Spleen (tissue), 7 donors: ENCODE results near the gene LIPK.
"Not testable (repeated sequence)": the region's sequence is repeated elsewhere in the genome, so short reads cannot be mapped to it uniquely, and the experiment has no call there.

Experiments used
- CTCF ChIP-seq, 11 experiments: fragments of 200-600 bp in 7 of 11; fragments of 450-650 bp in 4 of 11; sonication (generic) in 4 of 11; IDR thresholded peaks in 8 of 11; conservative IDR thresholded peaks in 3 of 11; 1 replicate in 7 of 11; 2 replicates in 4 of 11; pipeline versions ENCODE4 v1.4.0 to v1.8.0; 2016 to 2021; ENCODE audit warnings: antibody characterized with exemption in 11 of 11, inconsistent platforms in 4 of 11, mild to moderate bottlenecking in 1 of 11
- POLR2A ChIP-seq, 3 donors: fragments of 450-650 bp; IDR thresholded peaks; one replicate each; pipeline ENCODE4 v1.5.1; 2017; ENCODE audit warnings: antibody characterized with exemption in 3 of 3, mild to moderate bottlenecking in 1 of 3
- donor health status: DM: no; HTN: no; CAD: no; lungs with moderate emphysema.
- donor health status: DM: no; HTN: no; CAD: no.
- donor health status: DM: no; HTN: no; CAD: no.

GRCh38 chr10:88709361-88709760 is 3.3 kb downstream of the LIPK start:
- TF ChIP-seq CTCF (IDR thresholded peaks at IDR 0.05 in 8 of 11, conservative IDR thresholded peaks at IDR 0.05 in 3 of 11); POLR2A (IDR thresholded peaks at IDR 0.05): not testable (repeated sequence)
